Naive thymus-derived CD4-positive, alpha-beta T cell (primary cell): Measurements from ENCODE around the gene ADAMTSL1. TPM values are rescaled to one million over a fixed set of nuclear protein-coding genes. Genes with fewer than 3 reads are reported as not detected.

Experiments used
- ATAC-seq: fragments of 150-1000 bp; cut with Tn5 transposase; 2 replicates; pipeline ENCODE4 v1.10.0; 2021; ENCODE audit warnings: mild to moderate bottlenecking, moderate library complexity
- CTCF ChIA-PET: fragments of 350-600 bp; sonication (Branson Sonifier 250); formaldehyde crosslinking; loops from one replicate; lab custom pipeline; 2021; ENCODE audit warnings: antibody characterized with exemption; lab: Charles Lee
- POLR2A ChIA-PET: fragments of 350-600 bp; sonication (Branson Sonifier 250); formaldehyde crosslinking; loops from one replicate; lab custom pipeline; 2021; ENCODE audit warnings: antibody characterized with exemption, inconsistent platforms; lab: Charles Lee
- DNase-seq, 9 donors: peaks; one replicate each; pipeline versions ENCODE4 v3.0.0 to v3.0.0-alpha.2; 2020 to 2022; ENCODE audit warnings: mixed read lengths in 1 of 9
- H3K27ac ChIP-seq: one replicate; pipeline ENCODE4 v1.7.0; 2013; ENCODE audit warnings: mild to moderate bottlenecking, low read depth, low read length, moderate library complexity
- H3K27me3 ChIP-seq, 2 donors: one replicate each; pipeline ENCODE4 v1.7.0; 2013; ENCODE audit warnings: low read length in 2 of 2, mild to moderate bottlenecking in 2 of 2, moderate library complexity in 2 of 2; ENCODE audit not compliant: control insufficient read depth in 2 of 2, insufficient read depth in 2 of 2
- H3K36me3 ChIP-seq, 3 experiments: 1 replicate in 2 of 3; 2 replicates in 1 of 3; pipeline ENCODE4 v1.7.0; 2013; ENCODE audit warnings: low read length in 3 of 3, mild to moderate bottlenecking in 3 of 3, moderate library complexity in 1 of 3; ENCODE audit not compliant: insufficient read depth in 3 of 3, control insufficient read depth in 2 of 3
- H3K4me1 ChIP-seq, 2 donors: one replicate each; pipeline ENCODE4 v1.7.0; 2013; ENCODE audit warnings: low read length in 2 of 2, mild to moderate bottlenecking in 2 of 2, moderate library complexity in 1 of 2; ENCODE audit not compliant: control insufficient read depth in 2 of 2, insufficient read depth in 2 of 2
- H3K4me3 ChIP-seq: 2 replicates; pipeline ENCODE4 v1.7.0; 2013; ENCODE audit warnings: mild to moderate bottlenecking, low read length
- H3K9me3 ChIP-seq, 3 experiments: 1 replicate in 2 of 3; 2 replicates in 1 of 3; pipeline ENCODE4 v1.7.0; 2013; ENCODE audit warnings: low read length in 3 of 3; ENCODE audit not compliant: control insufficient read depth in 2 of 3
- H3K27ac Mint-ChIP-seq, 9 donors: one replicate each; pipeline ENCODE4 v1.8.0; 2020 to 2022; ENCODE audit warnings: mixed read lengths in 9 of 9, mild to moderate bottlenecking in 8 of 9, moderate library complexity in 5 of 9, inconsistent platforms in 2 of 9
- H3K27me3 Mint-ChIP-seq, 5 donors: one replicate each; pipeline ENCODE4 v1.8.0; 2021 to 2022; ENCODE audit warnings: mixed read lengths in 5 of 5, mild to moderate bottlenecking in 1 of 5
- H3K36me3 Mint-ChIP-seq, 5 donors: one replicate each; pipeline ENCODE4 v1.8.0; 2020 to 2022; ENCODE audit warnings: mixed read lengths in 5 of 5, mild to moderate bottlenecking in 3 of 5, inconsistent platforms in 1 of 5
- H3K4me1 Mint-ChIP-seq, 7 donors: one replicate each; pipeline ENCODE4 v1.8.0; 2020 to 2022; ENCODE audit warnings: mixed read lengths in 7 of 7, mild to moderate bottlenecking in 3 of 7, inconsistent platforms in 1 of 7
- H3K4me3 Mint-ChIP-seq, 10 donors: one replicate each; pipeline ENCODE4 v1.8.0; 2020 to 2022; ENCODE audit warnings: mild to moderate bottlenecking in 10 of 10, mixed read lengths in 10 of 10, moderate library complexity in 6 of 10, inconsistent platforms in 2 of 10
- H3K9me3 Mint-ChIP-seq, 11 donors: one replicate each; pipeline ENCODE4 v1.8.0; 2020 to 2022; ENCODE audit warnings: mixed read lengths in 11 of 11, mild to moderate bottlenecking in 4 of 11, inconsistent platforms in 1 of 11, moderate library complexity in 1 of 11
- intact Hi-C, 2 donors: fragments of 100-400 bp; cut with micrococcal nuclease; formaldehyde crosslinking; loops; one replicate each; pipeline ENCODE4 v1.15.1; 2023
- polyA plus RNA-seq, 2 donors: library from polyadenylated mRNA; unstranded; fragments of 300-500 nt; fragmentation: Illumina TruSeq; gene quantifications; one replicate each; pipeline ENCODE4 v1.2.3, GENCODE V29; 2021
- total RNA-seq, 6 experiments: library from RNA in 5 of 6; stranded (reverse) in 5 of 6; gene quantifications; 1 replicate in 5 of 6; 2 replicates in 1 of 6; pipeline ENCODE4 v1.2.3 and lab custom pipeline; 2021 to 2026

The ADAMTSL1 gene
- total and polyA plus RNA-seq, 7 experiments from 2014 or later, result not detected

GRCh38 chr9:18658804-18659705, 185.1 kb downstream of the ADAMTSL1 start:
- Histone ChIP-seq H3K9me3 (no peaks in the 10 kb centered on the region), H3K27me3 (no peaks in the 10 kb centered on the region), H3K27ac (no peak overlapping the region), H3K4me1 (no peaks in the 10 kb centered on the region), H3K36me3 (no peaks in the 10 kb centered on the region), H3K4me3 (no peak overlapping the region)
- intact Hi-C loops, result no loop called here
- ATAC-seq, result no peak
- H3K27me3 Mint-ChIP-seq, result no peaks in the 10 kb centered on the region
- H3K27ac Mint-ChIP-seq, result no peak overlapping the region
- no peaks in the 10 kb centered on the region for H3K4me1 Mint-ChIP-seq
- no peak overlapping the region for H3K4me3 Mint-ChIP-seq
- no peak for DNase-seq
- peaks cover 0 to 5% (median 0%) of the 10 kb centered on the region in 11 donors for H3K9me3 Mint-ChIP-seq
- POLR2A ChIA-PET, result no interaction called here
- no peaks in the 10 kb centered on the region for H3K36me3 Mint-ChIP-seq
- CTCF ChIA-PET, result no interaction called here

GRCh38 chr9:18660001-18660400, 186.0 kb downstream of the ADAMTSL1 start:
- H3K4me3 ChIP-seq, result no peak overlapping the region
- H3K27ac ChIP-seq, result no peak overlapping the region
- POLR2A ChIA-PET, result no interaction called here
- Mint-ChIP-seq H3K4me1 (no peaks in the 10 kb centered on the region), H3K36me3 (no peaks in the 10 kb centered on the region), H3K27ac (no peak overlapping the region), H3K27me3 (no peaks in the 10 kb centered on the region), H3K9me3 (peaks cover 0 to 5% (median 0%) of the 10 kb centered on the region in 11 donors), H3K4me3 (no peak overlapping the region)
- CTCF ChIA-PET, result no interaction called here
- no peaks in the 10 kb centered on the region for H3K4me1 ChIP-seq
- no peaks in the 10 kb centered on the region for H3K9me3 ChIP-seq
- DNase-seq (no peak), ATAC-seq (no peak)
- H3K27me3 ChIP-seq, result no peaks in the 10 kb centered on the region
- H3K36me3 ChIP-seq, result no peaks in the 10 kb centered on the region
- intact Hi-C loops, result no loop called here

GRCh38 chr9:18662320-18662719, 188.4 kb downstream of the ADAMTSL1 start:
- Histone ChIP-seq H3K36me3 (no peaks in the 10 kb centered on the region), H3K27me3 (no peaks in the 10 kb centered on the region), H3K27ac (no peak overlapping the region), H3K9me3 (no peaks in the 10 kb centered on the region), H3K4me1 (no peaks in the 10 kb centered on the region), H3K4me3 (no peak overlapping the region)
- intact Hi-C loops, result no loop called here
- POLR2A ChIA-PET, result no interaction called here
- ATAC-seq (no peak), DNase-seq (no peak)
- peaks cover 0 to 5% (median 0%) of the 10 kb centered on the region in 11 donors for H3K9me3 Mint-ChIP-seq
- peaks cover 0 to 10% (median 5%) of the 10 kb centered on the region in 5 donors for H3K27me3 Mint-ChIP-seq
- no peak overlapping the region for H3K27ac Mint-ChIP-seq
- H3K36me3 Mint-ChIP-seq, result no peaks in the 10 kb centered on the region
- no peak overlapping the region for H3K4me3 Mint-ChIP-seq
- CTCF ChIA-PET, result no interaction called here
- no peaks in the 10 kb centered on the region for H3K4me1 Mint-ChIP-seq

- no peaks in the 10 kb centered on the region for H3K4me1 Mint-ChIP-seq
- ATAC-seq (no peak), DNase-seq (no peak)
- Histone ChIP-seq H3K27ac (no peak overlapping the region), H3K27me3 (no peaks in the 10 kb centered on the region), H3K4me1 (no peaks in the 10 kb centered on the region), H3K36me3 (no peaks in the 10 kb centered on the region), H3K4me3 (no peak overlapping the region), H3K9me3 (no peaks in the 10 kb centered on the region)
- no peak overlapping the region for H3K27ac Mint-ChIP-seq
- ChIA-PET CTCF (no interaction called here), POLR2A (no interaction called here)
- H3K4me3 Mint-ChIP-seq, result no peak overlapping the region
- H3K36me3 Mint-ChIP-seq, result no peaks in the 10 kb centered on the region
- intact Hi-C loops, result no loop called here
- peaks cover 0 to 12% (median 6%) of the 10 kb centered on the region in 5 donors for H3K27me3 Mint-ChIP-seq
- H3K9me3 Mint-ChIP-seq, result no peaks in the 10 kb centered on the region
These were observed 192.0 kb downstream of the ADAMTSL1 start for GRCh38 chr9:18665947-18666346.

- H3K9me3 ChIP-seq, result no peaks in the 10 kb centered on the region
- Mint-ChIP-seq H3K27ac (no peak overlapping the region), H3K4me3 (no peak overlapping the region), H3K27me3 (peaks cover 0 to 16% (median 10%) of the 10 kb centered on the region in 5 donors), H3K9me3 (no peaks in the 10 kb centered on the region), H3K36me3 (no peaks in the 10 kb centered on the region), H3K4me1 (no peaks in the 10 kb centered on the region)
- intact Hi-C loops, result no loop called here
- ChIA-PET CTCF (no interaction called here), POLR2A (interaction anchor here (0.6 kb wide), 1 partner anchor 228 kb away, joined by 3 read pairs; no protein-coding TSS in a partner anchor)
- ATAC-seq, result no peak
- no peaks in the 10 kb centered on the region for H3K27me3 ChIP-seq
- no peak overlapping the region for H3K27ac ChIP-seq
- no peak overlapping the region for H3K4me3 ChIP-seq
- H3K36me3 ChIP-seq, result no peaks in the 10 kb centered on the region
- H3K4me1 ChIP-seq, result no peaks in the 10 kb centered on the region
- no peak for DNase-seq
These were observed 192.4 kb downstream of the ADAMTSL1 start for GRCh38 chr9:18666348-18666747.

GRCh38 chr9:18666986-18667772, 193.2 kb downstream of the ADAMTSL1 start:
- Histone ChIP-seq H3K4me1 (no peaks in the 10 kb centered on the region), H3K27me3 (no peaks in the 10 kb centered on the region), H3K4me3 (no peak overlapping the region), H3K36me3 (no peaks in the 10 kb centered on the region), H3K27ac (no peak overlapping the region), H3K9me3 (no peaks in the 10 kb centered on the region)
- DNase-seq (no peak), ATAC-seq (no peak)
- intact Hi-C loops, result no loop called here
- H3K9me3 Mint-ChIP-seq, result no peaks in the 10 kb centered on the region
- no peak overlapping the region for H3K4me3 Mint-ChIP-seq
- no peak overlapping the region for H3K27ac Mint-ChIP-seq
- ChIA-PET CTCF (no interaction called here), POLR2A (interaction anchor here (0.6 kb wide), 1 partner anchor 229 kb away, joined by 3 read pairs; no protein-coding TSS in a partner anchor)
- H3K4me1 Mint-ChIP-seq, result no peaks in the 10 kb centered on the region
- H3K36me3 Mint-ChIP-seq, result no peaks in the 10 kb centered on the region
- peaks cover 0 to 20% (median 11%) of the 10 kb centered on the region in 5 donors for H3K27me3 Mint-ChIP-seq
